Activated CD4-positive, alpha-beta T cell treated with anti-CD3 and anti-CD28 coated beads for 4 hours (primary cell): ENCODE results near the gene SLFNL1.
A peak's percentile ranks its signal among the peaks of the same experiment; 100 is the strongest.

Experiments
- DNase-seq, 2 donors: peaks; one replicate each; pipeline ENCODE4 v3.0.0-alpha.2; 2020

SLFNL1 gene

GRCh38 chr1:41019353-41019745 lies 2.2 kb downstream of the SLFNL1 start:
- DNase-seq: no peak

DNA sequence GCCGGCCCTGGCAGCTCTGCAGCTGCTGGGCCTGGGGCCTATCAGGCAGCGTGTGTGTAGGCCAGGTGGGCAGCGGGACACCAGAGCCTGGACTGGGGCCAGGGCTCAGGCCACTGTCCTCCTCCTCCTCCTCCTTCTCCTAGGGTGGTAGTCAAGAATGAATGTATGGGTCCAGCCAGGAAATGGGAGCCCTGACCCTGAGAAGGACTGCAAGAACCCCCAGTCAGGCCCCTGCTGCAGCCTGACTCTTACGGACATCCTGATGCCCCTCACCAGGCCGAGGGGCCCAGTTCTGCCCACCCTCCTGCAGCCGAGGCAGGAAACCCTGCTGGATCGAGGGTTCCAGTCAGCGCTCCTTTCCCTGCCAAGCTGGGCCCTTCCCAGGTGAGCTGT lies 3.5 kb downstream of the SLFNL1 start:
- DNase-seq: no peak

DNA sequence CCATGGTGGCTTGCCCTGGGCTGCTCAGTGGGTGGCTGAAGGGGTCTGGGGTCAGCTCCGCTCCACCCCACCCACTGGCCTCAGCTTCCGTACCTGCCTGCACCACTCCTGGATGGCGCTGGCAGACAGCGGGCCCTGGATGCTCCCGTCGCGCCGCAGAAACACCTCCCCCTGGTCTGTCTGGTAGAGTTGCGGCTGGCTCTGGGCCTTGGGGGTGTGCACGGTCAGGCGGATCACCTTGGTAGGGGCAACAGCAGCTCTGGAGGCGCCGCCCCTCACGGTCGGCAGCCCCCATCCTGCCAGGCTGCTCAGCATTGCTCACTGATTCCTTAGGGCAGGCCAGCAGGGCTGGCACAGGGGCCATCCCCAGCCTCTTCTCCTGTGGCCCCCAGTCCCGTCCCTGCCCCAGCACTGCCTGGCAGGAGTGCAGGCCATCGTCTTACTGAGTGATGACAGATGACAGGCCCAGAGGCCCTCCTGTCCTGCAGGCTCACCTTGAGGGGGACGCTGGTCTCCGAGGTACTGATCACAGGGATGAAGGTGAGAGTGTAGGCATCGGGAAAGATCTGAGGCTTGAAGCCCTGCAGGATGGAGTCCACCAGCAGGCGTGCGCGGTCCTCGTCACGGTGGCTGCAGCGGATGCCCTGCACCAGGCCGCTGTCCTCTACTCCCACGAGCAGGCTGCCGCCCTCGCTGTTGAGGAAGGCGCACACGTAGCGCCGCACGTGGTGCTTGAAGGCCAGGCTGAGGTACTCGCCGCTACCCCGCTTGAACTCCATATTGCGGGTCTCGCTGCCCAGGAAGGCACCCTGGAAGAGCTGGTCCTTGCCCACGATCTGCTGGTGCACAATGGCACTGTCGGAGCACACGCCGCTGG lies 4.1 kb downstream of the SLFNL1 start:
- DNase-seq: no peak

GRCh38 chr1:41015897-41016470 lies 5.5 kb downstream of the SLFNL1 start:
- no peak for DNase-seq

GRCh38 chr1:41015281-41015896 lies 6.1 kb downstream of the SLFNL1 start:
- no peak for DNase-seq

DNA sequence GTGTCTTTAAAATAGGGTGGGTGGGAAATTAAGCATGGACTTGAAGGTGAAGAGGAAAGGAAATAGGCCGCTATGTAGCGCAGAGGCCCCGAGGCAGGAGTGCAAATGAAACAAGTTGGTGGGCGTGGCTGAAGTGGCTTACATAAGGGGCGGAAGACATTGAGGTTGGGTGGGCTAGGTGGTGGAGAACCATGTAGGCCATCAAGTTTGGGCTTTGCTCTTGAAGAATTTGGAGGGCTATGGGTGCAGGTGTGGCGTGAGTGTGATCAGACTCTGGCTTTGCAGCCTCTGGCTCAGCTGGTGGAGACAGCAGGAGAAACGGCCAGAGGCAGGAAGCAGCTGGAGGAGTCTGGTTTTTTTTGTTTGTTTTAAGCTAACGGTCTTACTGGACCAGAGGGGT lies 6.7 kb downstream of the SLFNL1 start:
- no peak for DNase-seq

- no peak for DNase-seq
Observed at GRCh38 chr1:41013796-41014195, 7.7 kb downstream of the SLFNL1 start.

GRCh38 chr1:41013024-41013423 lies 8.5 kb downstream of the SLFNL1 start:
- no peak for DNase-seq

DNA sequence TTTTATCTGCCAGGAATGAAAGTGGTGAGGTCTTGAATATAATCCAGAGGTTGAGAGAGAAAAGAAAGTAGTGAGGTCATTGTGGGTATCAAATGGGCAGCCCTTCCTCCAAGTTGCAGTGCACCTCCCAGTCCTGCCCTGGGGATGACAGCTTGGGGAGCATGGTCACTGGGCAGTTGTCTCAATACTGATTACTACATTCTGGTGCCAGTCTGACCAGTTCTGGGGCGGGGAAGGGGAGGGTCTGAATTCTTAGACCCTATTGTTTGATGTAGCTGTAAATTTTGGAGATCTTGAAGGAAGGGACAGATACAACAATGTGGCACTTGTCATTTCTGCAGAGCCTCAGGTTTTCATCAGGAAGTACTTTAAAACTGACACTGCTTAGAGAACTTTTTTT lies 11.2 kb downstream of the SLFNL1 start:
- DNase-seq: no peak

GRCh38 chr1:41009466-41009865 lies 12.1 kb downstream of the SLFNL1 start:
- DNase-seq: no peak

DNA sequence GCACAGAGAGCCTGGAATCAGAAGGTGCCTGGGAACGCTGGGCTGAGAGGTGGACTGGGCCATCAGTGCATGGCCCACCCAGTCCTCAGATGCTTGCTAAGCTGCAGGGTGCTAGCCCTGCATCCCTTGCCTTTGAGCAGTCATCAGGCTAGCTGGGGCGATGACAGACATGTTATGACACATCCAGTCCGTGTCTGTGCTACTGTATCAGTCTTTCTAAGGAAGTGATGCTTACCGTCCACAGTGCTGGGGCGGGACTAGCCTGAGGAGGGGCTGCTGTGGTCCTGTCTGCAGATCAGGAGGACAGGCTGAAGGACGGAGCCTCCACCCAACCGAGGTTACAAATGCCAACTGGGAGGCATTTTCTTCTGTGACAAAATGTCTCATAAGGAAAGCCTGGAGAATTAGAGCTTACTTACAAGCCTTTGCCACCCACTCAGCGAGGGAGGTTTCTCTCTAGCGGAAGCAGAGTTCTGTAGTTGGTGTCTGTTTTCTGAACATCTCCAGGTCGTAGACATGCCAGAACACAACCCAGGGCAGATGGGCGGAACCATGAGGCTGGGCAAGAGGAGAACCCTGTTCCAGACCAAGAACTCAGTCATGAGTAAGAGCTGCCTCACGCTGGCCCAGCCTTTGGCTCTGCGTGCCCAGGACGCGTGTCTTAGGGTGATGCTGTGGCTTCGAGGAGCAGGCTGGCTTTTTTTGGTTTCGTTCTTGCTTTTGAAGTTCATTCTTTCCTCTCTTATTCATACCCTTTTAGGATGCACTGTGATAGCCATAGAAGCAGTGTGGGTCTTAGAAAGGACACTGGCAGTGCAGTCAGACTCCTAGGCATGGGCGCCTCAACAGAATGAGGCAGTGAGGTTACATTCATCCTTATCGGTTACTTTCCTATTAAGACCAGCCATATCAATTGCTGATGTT lies 14.3 kb downstream of the SLFNL1 start:
- no peak for DNase-seq

- DNase-seq: no peak
Observed at GRCh38 chr1:41005876-41006275, 15.6 kb downstream of the SLFNL1 start.

DNA sequence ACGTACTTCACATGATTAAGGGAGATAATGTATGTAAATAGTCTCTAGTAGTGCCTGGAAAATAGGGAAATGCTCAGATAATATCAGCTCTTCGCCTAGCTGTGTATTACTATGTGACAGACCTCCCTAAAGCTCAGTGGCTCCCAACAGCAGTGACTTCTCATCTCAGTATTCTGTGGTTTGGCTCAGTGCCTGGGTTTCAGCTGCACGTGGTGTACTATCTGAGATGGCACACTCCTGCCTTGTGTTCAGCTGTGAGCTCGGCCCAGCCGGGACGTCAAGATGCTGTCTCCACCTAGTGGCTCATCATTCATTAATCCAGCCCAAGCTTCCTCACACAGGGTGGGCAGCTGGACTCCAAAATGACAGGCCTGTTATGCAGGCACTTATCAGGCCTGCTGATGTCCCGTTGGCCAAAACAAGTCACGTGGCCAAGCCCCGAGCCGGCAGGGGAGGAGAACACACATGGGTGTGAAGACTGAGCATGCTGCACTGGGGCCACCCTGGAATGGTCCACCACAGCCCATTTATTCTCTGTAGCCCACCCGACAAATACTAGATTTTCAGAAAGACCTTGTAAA lies 17.8 kb downstream of the SLFNL1 start:
- DNase-seq: peak; percentile 83 to 85

DNA sequence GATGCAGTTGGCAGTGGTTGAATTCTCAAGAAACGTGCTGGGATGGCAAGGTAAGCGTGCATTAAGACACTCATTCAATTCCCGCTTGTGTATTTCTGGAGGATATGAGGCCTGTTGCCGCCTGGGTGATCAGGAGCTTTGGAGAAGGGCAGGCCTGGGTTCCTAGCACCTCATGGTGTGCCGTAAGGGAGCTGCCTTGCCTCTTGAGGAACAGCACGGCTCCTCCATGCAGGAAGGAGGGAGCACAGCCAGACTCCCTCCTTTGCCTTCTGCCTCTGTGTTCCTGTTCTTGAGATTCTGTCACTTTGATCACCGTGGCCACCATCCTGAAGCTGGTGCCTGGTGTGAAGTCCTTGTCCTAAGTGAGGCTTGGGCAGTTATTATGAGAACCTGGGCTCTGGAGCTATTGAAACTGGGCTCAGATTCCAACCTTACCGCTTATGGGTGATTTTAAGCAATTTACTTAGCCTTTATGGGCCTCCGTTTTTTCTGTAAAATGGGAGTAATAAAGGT lies 18.3 kb downstream of the SLFNL1 start:
- no peak for DNase-seq

- no peak for DNase-seq
Observed at GRCh38 chr1:40998668-40999067, 22.9 kb downstream of the SLFNL1 start.

GRCh38 chr1:40997096-40997495 lies 24.4 kb downstream of the SLFNL1 start:
- DNase-seq: no peak

GRCh38 chr1:40989066-40989465 lies 32.5 kb downstream of the SLFNL1 start:
- DNase-seq: no peak

- no peak for DNase-seq
Observed at GRCh38 chr1:40988280-40988679, 33.2 kb downstream of the SLFNL1 start.

- DNase-seq: no peak
Observed at GRCh38 chr1:40987439-40988276, 33.9 kb downstream of the SLFNL1 start.

- DNase-seq: no peak
Observed at GRCh38 chr1:40986956-40987355, 34.6 kb downstream of the SLFNL1 start.

GRCh38 chr1:40986328-40986783 lies 35.2 kb downstream of the SLFNL1 start:
- no peak for DNase-seq
